H9 (cell line): ENCODE measurements around the gene KCNN3. TPM values are rescaled to one million over a fixed set of nuclear protein-coding genes. Genes with fewer than 3 reads are reported as not detected.

ENCODE experiments used
- DNase-seq: peaks from one replicate; pipeline ENCODE4 v3.0.0-alpha.2; 2017
- H2AFZ ChIP-seq: one replicate; pipeline ENCODE4 v1.6.1; 2013; ENCODE audit warnings: mild to moderate bottlenecking, low read length, control low read depth, moderate library complexity
- H2AK5ac ChIP-seq: 2 replicates; pipeline ENCODE4 v1.6.1; 2013; ENCODE audit warnings: low read length, control low read depth, mixed read lengths; ENCODE audit not compliant: insufficient read length
- H2BK120ac ChIP-seq: one replicate; pipeline ENCODE4 v1.6.1; 2013; ENCODE audit warnings: low read depth, mild to moderate bottlenecking, low read length, control low read depth, inconsistent platforms; ENCODE audit not compliant: poor library complexity, severe bottlenecking
- H2BK12ac ChIP-seq: 2 replicates; pipeline ENCODE4 v1.6.1; 2013; ENCODE audit warnings: low read length, control low read depth, mixed read lengths, low read depth; ENCODE audit not compliant: insufficient read length
- H2BK15ac ChIP-seq: 2 replicates; pipeline ENCODE4 v1.6.1; 2013; ENCODE audit warnings: low read depth, low read length, control low read depth
- H2BK20ac ChIP-seq: one replicate; pipeline ENCODE4 v1.6.1; 2013; ENCODE audit warnings: low read depth, mild to moderate bottlenecking, low read length, control low read depth, inconsistent platforms; ENCODE audit not compliant: poor library complexity, severe bottlenecking
- H2BK5ac ChIP-seq: 2 replicates; pipeline ENCODE4 v1.6.1; 2013; ENCODE audit warnings: low read length, control low read depth, mixed read lengths; ENCODE audit not compliant: insufficient read length
- H3K14ac ChIP-seq: 2 replicates; pipeline ENCODE4 v1.6.1; 2013; ENCODE audit warnings: low read length, control low read depth; ENCODE audit not compliant: insufficient read depth
- H3K18ac ChIP-seq: 2 replicates; pipeline ENCODE4 v1.6.1; 2013; ENCODE audit warnings: low read depth, mild to moderate bottlenecking, mixed read lengths, low read length, control low read depth; ENCODE audit not compliant: insufficient read length
- H3K23ac ChIP-seq: 2 replicates; pipeline ENCODE4 v1.6.1; 2013; ENCODE audit warnings: low read length, control low read depth, mixed read lengths, low read depth; ENCODE audit not compliant: insufficient read length
- H3K23me2 ChIP-seq: 2 replicates; pipeline ENCODE4 v1.6.1; 2013; ENCODE audit warnings: low read depth, mild to moderate bottlenecking, mixed read lengths, low read length, control low read depth; ENCODE audit not compliant: insufficient read length, poor library complexity, severe bottlenecking
- H3K27ac ChIP-seq: 2 replicates; pipeline ENCODE4 v1.5.1; 2013; ENCODE audit warnings: low read length, control low read depth, mixed read lengths, low read depth; ENCODE audit not compliant: insufficient read length
- H3K27me3 ChIP-seq: 2 replicates; pipeline ENCODE4 v1.6.1; 2013; ENCODE audit warnings: low read length, control low read depth, inconsistent platforms; ENCODE audit not compliant: insufficient read depth
- H3K4ac ChIP-seq: 2 replicates; pipeline ENCODE4 v1.6.1; 2013; ENCODE audit warnings: low read depth, mild to moderate bottlenecking, control low read depth, inconsistent platforms, low read length, moderate library complexity
- H3K4me1 ChIP-seq: 2 replicates; pipeline ENCODE4 v1.6.1; 2013; ENCODE audit warnings: low read length, control low read depth, inconsistent platforms; ENCODE audit not compliant: insufficient read depth
- H3K4me2 ChIP-seq: 2 replicates; pipeline ENCODE4 v1.6.1; 2013; ENCODE audit warnings: low read length, control low read depth, mixed read lengths; ENCODE audit not compliant: insufficient read length, insufficient read depth
- H3K56ac ChIP-seq: 2 replicates; pipeline ENCODE4 v1.6.1; 2013; ENCODE audit warnings: low read depth, mild to moderate bottlenecking, mixed read lengths, low read length, control low read depth; ENCODE audit not compliant: insufficient read length
- H3K79me1 ChIP-seq: 2 replicates; pipeline ENCODE4 v1.6.1; 2013; ENCODE audit warnings: low read depth, mild to moderate bottlenecking, moderate library complexity, low read length, control low read depth, inconsistent platforms; ENCODE audit not compliant: insufficient read depth, poor library complexity, severe bottlenecking
- H3K79me2 ChIP-seq: 2 replicates; pipeline ENCODE4 v1.6.1; 2013; ENCODE audit warnings: low read length, control low read depth, inconsistent platforms; ENCODE audit not compliant: insufficient read depth
- H3K9ac ChIP-seq: 2 replicates; pipeline ENCODE4 v1.6.1; 2013; ENCODE audit warnings: low read length, control low read depth, mixed read lengths; ENCODE audit not compliant: insufficient read length; ENCODE audit errors: extremely low read depth
- H3K9me3 ChIP-seq: one replicate; pipeline ENCODE4 v1.6.1; 2013; ENCODE audit warnings: low read depth, low read length, inconsistent platforms; ENCODE audit not compliant: control insufficient read depth
- H3T11ph ChIP-seq: one replicate; pipeline ENCODE4 v1.6.1; 2013; ENCODE audit warnings: mild to moderate bottlenecking, low read length, control low read depth, inconsistent platforms
- H4K20me1 ChIP-seq: one replicate; pipeline ENCODE4 v1.6.1; 2013; ENCODE audit not compliant: control insufficient read depth, insufficient read length, insufficient read depth
- H4K5ac ChIP-seq: 2 replicates; pipeline ENCODE4 v1.6.1; 2013; ENCODE audit warnings: low read depth, mild to moderate bottlenecking, mixed read lengths, low read length, control low read depth; ENCODE audit not compliant: insufficient read length
- H4K8ac ChIP-seq: replicated peaks from 2 replicates; pipeline ENCODE4 v1.6.1; 2013; ENCODE audit warnings: low read length, control low read depth, mixed read lengths, low read depth; ENCODE audit not compliant: insufficient read length
- H4K91ac ChIP-seq: 2 replicates; pipeline ENCODE4 v1.6.1; 2013; ENCODE audit warnings: low read depth, mild to moderate bottlenecking, moderate library complexity, mixed read lengths, low read length, control low read depth; ENCODE audit not compliant: insufficient read length
- H3K27ac Mint-ChIP-seq, 3 experiments: 2 replicates in 2 of 3; 3 replicates in 1 of 3; pipeline ENCODE4 v1.8.0; 2020 to 2021; ENCODE audit warnings: mixed read lengths in 3 of 3, mild to moderate bottlenecking in 1 of 3, moderate library complexity in 1 of 3
- H3K27me3 Mint-ChIP-seq: 2 replicates; pipeline ENCODE4 v1.8.0; 2021; ENCODE audit warnings: low read depth, mild to moderate bottlenecking, moderate library complexity, mixed read lengths
- H3K36me3 Mint-ChIP-seq, 3 experiments: 2 replicates in 2 of 3; 3 replicates in 1 of 3; pipeline ENCODE4 v1.8.0; 2020 to 2021; ENCODE audit warnings: low read depth in 3 of 3, mixed read lengths in 3 of 3; ENCODE audit not compliant: insufficient read depth in 1 of 3
- H3K4me1 Mint-ChIP-seq, 2 experiments: 2 replicates each; pipeline ENCODE4 v1.8.0; 2020; ENCODE audit warnings: mixed read lengths in 2 of 2
- H3K4me3 Mint-ChIP-seq, 2 experiments: 2 replicates in 1 of 2; 3 replicates in 1 of 2; pipeline ENCODE4 v1.8.0; 2020 to 2021; ENCODE audit warnings: mild to moderate bottlenecking in 2 of 2, mixed read lengths in 2 of 2, moderate library complexity in 1 of 2
- H3K9me3 Mint-ChIP-seq, 2 experiments: 2 replicates in 1 of 2; 3 replicates in 1 of 2; pipeline ENCODE4 v1.8.0; 2020; ENCODE audit warnings: mild to moderate bottlenecking in 2 of 2, mixed read lengths in 2 of 2, moderate library complexity in 1 of 2
- WGBS: extraction: QIAGEN DNeasy Blood & Tissue Kit; methylation state at CpG from one replicate; pipeline ENCODE4 v1.1.7; 2013; ENCODE audit warnings: missing lambda C conversion rate, low lambda C conversion rate, mixed read lengths; ENCODE audit not compliant: insufficient read length; ENCODE audit errors: extremely low coverage; 5-methylcytosine and 5-hydroxymethylcytosine counted together
- total RNA-seq: library from RNA; stranded (reverse); gene quantifications from 2 replicates; pipeline ENCODE4 v1.2.1, GENCODE V29; 2021
- TF ChIP-seq, protein P1 (sequence below): fragments of 200-600 bp; sonication (generic); conservative IDR thresholded peaks from 3 replicates; pipeline ENCODE4 v1.8.0; 2021; ENCODE audit warnings: antibody characterized with exemption, mild to moderate bottlenecking

KCNN3 gene
- total RNA-seq, 1 experiment from 2014 or later = 0.83 TPM

DNA sequence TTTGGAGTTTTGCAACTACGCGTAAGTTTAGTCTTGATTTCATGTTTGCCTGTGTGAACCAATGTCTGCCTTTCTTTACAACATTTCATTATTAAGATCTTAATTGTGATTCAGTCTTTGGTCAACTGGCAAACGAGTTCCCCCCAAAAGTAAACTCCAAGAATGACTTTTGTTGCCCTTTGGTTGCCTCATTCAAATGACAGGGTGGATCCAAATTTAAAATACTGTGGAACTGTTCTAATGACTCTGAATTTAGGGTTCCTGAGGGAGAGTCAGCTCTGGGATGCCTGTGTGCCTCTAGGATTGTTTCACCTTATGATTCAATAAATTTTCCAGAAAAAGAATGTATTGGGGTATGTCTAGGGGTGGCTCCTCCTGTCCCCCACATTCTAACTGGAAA, 105.3 kb downstream of the KCNN3 start:
- no peak overlapping the region for H2BK120ac ChIP-seq
- Mint-ChIP-seq H3K27ac (no peak overlapping the region), H3K36me3 (no peaks in the 10 kb centered on the region; a peak in 1 of 7 replicates), H3K4me3 (no peak overlapping the region), H3K9me3 (no peaks in the 10 kb centered on the region), H3K4me1 (peaks cover 0 to 3% of the 10 kb centered on the region in 2 experiments; a peak in 1 of 4 replicates), H3K27me3 (peaks cover 42% of the 10 kb centered on the region)
- DNase-seq = no peak
- no peaks in the 10 kb centered on the region for H4K20me1 ChIP-seq
- no peaks in the 10 kb centered on the region for H3K79me1 ChIP-seq
- no peaks in the 10 kb centered on the region for H3K23me2 ChIP-seq
- no peaks in the 10 kb centered on the region for H3K79me2 ChIP-seq
- H4K8ac ChIP-seq = no peak overlapping the region
- H3K4me2 ChIP-seq = no peak overlapping the region
- no peaks in the 10 kb centered on the region for H3K4me1 ChIP-seq
- TF ChIP-seq, protein P1, sequence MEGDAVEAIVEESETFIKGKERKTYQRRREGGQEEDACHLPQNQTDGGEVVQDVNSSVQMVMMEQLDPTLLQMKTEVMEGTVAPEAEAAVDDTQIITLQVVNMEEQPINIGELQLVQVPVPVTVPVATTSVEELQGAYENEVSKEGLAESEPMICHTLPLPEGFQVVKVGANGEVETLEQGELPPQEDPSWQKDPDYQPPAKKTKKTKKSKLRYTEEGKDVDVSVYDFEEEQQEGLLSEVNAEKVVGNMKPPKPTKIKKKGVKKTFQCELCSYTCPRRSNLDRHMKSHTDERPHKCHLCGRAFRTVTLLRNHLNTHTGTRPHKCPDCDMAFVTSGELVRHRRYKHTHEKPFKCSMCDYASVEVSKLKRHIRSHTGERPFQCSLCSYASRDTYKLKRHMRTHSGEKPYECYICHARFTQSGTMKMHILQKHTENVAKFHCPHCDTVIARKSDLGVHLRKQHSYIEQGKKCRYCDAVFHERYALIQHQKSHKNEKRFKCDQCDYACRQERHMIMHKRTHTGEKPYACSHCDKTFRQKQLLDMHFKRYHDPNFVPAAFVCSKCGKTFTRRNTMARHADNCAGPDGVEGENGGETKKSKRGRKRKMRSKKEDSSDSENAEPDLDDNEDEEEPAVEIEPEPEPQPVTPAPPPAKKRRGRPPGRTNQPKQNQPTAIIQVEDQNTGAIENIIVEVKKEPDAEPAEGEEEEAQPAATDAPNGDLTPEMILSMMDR = no peak
- H2BK12ac ChIP-seq = no peak overlapping the region
- no peak overlapping the region for H3K27ac ChIP-seq
- H3K4ac ChIP-seq = no peak overlapping the region
- no peaks in the 10 kb centered on the region for H3K9me3 ChIP-seq
- H3K14ac ChIP-seq = no peak overlapping the region
- no peaks in the 10 kb centered on the region for H3K27me3 ChIP-seq
- no peak overlapping the region for H2BK15ac ChIP-seq
- H4K5ac ChIP-seq = no peak overlapping the region
- no peak overlapping the region for H3T11ph ChIP-seq
- H2BK5ac ChIP-seq = no peak overlapping the region
- H4K91ac ChIP-seq = no peak overlapping the region
- no peak overlapping the region for H3K23ac ChIP-seq
- WGBS = no CpG with 5 or more reads among the region's 3 CpGs
- no peak overlapping the region for H3K18ac ChIP-seq
- no peak overlapping the region for H2BK20ac ChIP-seq
- no peak overlapping the region for H3K56ac ChIP-seq
- no peak overlapping the region for H3K9ac ChIP-seq
- no peak overlapping the region for H2AK5ac ChIP-seq
- no peak overlapping the region for H2AFZ ChIP-seq
